Fibroblast of pulmonary artery (primary cell): ENCODE results near the gene NF1.

Experiments used
- DNase-seq: peaks from one replicate; pipeline ENCODE4 v3.0.0-alpha.2; 2010; ENCODE audit warnings: low read depth
- H3K4me3 ChIP-seq: replicated peaks from 2 replicates; pipeline ENCODE4 v1.5.1; 2011; ENCODE audit warnings: low read depth, mild to moderate bottlenecking, control low read depth, low read length, moderate library complexity
- CTCF ChIP-seq: IDR thresholded peaks from 2 replicates; pipeline ENCODE4 v1.5.1; 2011; ENCODE audit warnings: mild to moderate bottlenecking, control low read depth, low read length, inconsistent platforms; ENCODE audit errors: missing control alignments

The NF1 gene

GRCh38 chr17:31140111-31140510 is 45.3 kb downstream of the NF1 start:
- DNase-seq, result no peak
- H3K4me3 ChIP-seq, result no peak overlapping the region
- no peak for TF ChIP-seq CTCF

- no peak for TF ChIP-seq CTCF
- no peak for DNase-seq
- no peak overlapping the region for H3K4me3 ChIP-seq
Measured at GRCh38 chr17:31144428-31144827, 49.7 kb downstream of the NF1 start.

GRCh38 chr17:31144836-31145235 is 50.1 kb downstream of the NF1 start:
- no peak overlapping the region for H3K4me3 ChIP-seq
- no peak for TF ChIP-seq CTCF
- no peak for DNase-seq

- no peak overlapping the region for H3K4me3 ChIP-seq
- no peak for TF ChIP-seq CTCF
- DNase-seq, result peak; percentile 27
Measured at GRCh38 chr17:31147507-31148202, 52.9 kb downstream of the NF1 start.

- peak; percentile 39 for DNase-seq
- TF ChIP-seq CTCF, result no peak
- no peak overlapping the region for H3K4me3 ChIP-seq
Measured at GRCh38 chr17:31148205-31148604, 53.4 kb downstream of the NF1 start.

- H3K4me3 ChIP-seq, result no peak overlapping the region
- no peak for TF ChIP-seq CTCF
- DNase-seq, result no peak
Measured at GRCh38 chr17:31152271-31152670, 57.5 kb downstream of the NF1 start.

- no peak overlapping the region for H3K4me3 ChIP-seq
- peak; percentile 11 for DNase-seq
- TF ChIP-seq CTCF, result no peak
Measured at GRCh38 chr17:31155208-31155810, 60.5 kb downstream of the NF1 start.
